GM12892 (cell line): Measurements from ENCODE around the gene MUC6.
A peak's percentile ranks its signal among the peaks of the same experiment; 100 is the strongest.

ENCODE experiments used
- DNase-seq: peaks from one replicate; pipeline ENCODE4 v3.0.0; 2011; ENCODE audit not compliant: insufficient read length
- FAIRE-seq: peaks from 2 replicates; lab custom pipeline; 2011; peaks lifted over from hg19 to GRCh38; lab: Jason Lieb, UNC
- POLR2A ChIP-seq: IDR thresholded peaks from 2 replicates; pipeline ENCODE4 v1.6.1; 2011; ENCODE audit warnings: low read depth, low read length, control low read depth
- POLR2AphosphoS5 ChIP-seq: IDR thresholded peaks from 2 replicates; pipeline ENCODE4 v1.6.1; 2011; ENCODE audit warnings: low read depth, low read length, control low read depth
- TAF1 ChIP-seq: IDR thresholded peaks from 2 replicates; pipeline ENCODE4 v1.6.1; 2011; ENCODE audit warnings: low read depth, mild to moderate bottlenecking, control low read depth, low read length, borderline replicate concordance

Gene MUC6

DNA sequence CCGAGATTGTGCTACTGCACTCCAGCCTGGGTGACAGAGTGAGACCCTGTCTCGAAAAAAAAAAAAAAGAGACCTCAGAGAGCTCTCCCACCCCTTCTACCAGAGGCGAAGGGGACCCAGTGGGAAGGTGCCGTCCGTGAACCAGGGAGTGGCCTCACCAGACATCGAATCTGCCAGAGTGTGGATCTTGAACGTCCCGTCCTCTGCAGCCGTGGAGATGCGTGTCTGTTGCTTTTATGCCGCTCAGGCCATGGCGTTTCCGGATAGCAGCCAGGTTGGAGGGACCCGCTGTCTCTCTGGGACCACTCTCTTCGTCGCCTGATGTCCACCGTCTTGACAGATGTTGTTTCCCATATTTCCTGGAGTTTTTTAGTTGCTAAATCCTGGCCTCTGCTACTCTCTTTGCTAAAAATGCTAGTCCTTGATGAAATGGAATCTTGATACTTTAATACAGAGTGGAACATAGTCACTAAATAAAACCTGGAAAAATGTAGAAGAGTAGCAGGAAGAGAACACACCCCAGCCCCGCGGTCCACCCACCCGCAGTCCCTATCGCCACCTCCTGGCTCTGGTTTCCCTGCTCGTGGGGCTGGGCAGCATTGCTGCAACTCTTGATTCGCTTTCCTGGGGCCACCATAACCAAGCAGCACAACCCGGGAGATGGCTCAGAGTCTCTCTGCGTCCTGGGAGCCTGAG, 12.0 kb upstream of the MUC6 start:
- TF ChIP-seq POLR2A (no peak), TAF1 (no peak), POLR2AphosphoS5 (no peak)
- FAIRE-seq (no peak), DNase-seq (no peak)

DNA sequence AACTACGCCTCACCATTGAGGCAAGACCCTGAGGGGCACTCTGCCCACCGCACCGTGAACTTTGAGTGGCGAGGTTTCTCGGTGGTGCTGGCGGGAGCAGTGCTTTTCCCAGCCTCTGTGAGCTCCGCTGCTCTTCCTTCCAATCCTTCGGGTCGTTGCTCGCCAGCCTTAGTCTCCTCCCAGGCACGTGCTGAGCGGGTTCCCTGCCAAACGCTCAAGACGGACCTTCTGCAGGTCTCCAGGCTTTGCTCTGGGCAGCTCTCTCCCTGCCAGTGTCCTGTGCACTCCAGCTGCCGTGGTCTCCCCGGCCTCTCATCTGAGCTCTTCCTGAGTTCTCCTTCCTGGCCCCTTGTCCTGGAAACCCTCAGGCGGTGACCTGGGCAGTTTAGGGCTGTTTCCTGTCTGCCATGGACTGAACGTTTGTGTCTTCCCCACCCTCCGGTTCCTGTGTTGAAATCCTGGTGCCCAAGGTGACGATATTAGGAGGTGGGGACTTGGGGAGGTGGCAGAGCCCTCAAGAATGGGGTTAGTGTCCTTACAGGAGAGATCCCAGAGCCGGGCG, 11.2 kb upstream of the MUC6 start:
- no peak for DNase-seq
- FAIRE-seq, result no peak
- TF ChIP-seq POLR2AphosphoS5 (no peak), TAF1 (no peak), POLR2A (no peak)

DNA sequence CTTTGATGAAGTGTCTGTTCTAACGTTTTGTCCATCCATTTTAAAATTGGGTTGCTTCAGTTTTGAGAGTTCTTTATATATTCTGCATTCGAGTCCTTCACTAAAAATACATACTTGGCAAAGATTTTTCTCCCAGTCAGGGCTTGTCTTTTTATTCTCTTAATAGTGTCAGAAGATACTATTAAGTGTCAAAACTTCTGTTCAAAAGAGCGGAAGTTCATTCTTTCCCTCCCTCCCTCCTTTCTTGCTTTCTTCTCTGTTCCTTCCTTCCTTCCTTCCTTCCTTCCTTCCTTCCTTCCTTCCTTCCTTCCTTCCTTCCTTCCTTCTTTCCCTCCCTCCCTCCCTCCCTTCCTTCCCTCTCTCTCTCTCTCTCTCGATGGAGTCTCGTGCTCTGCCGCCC, 7.6 kb upstream of the MUC6 start:
- TF ChIP-seq TAF1 (no peak), POLR2AphosphoS5 (no peak), POLR2A (no peak)
- no peak for DNase-seq
- no peak for FAIRE-seq

DNA sequence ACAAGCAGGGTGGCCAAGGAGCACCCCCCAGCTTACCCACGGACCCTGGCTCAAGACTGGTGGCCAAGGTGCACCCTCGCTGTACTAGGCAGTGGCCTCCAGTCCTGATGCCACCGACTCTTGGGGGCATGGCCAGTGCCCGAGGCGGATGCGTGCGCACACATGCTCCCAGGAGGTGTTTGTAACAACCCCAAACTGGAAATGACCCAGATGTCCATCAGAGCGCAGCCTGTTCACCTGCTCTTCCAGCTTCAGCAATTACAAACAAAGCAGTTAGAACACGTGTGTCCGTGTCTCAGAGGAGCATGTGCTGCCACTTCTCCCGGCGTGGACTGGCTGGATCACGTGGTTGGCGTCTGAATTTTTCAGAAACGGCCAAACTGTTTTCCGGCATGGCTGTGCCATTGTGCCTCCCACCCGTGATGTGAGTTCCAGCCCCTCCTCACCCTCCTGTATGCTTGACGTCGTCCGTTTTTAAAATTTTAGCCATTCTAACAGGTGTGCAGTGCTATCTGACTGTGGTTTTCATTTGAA, 7.1 kb upstream of the MUC6 start:
- FAIRE-seq (peak; percentile 50), DNase-seq (no peak)
- TF ChIP-seq POLR2A (no peak), POLR2AphosphoS5 (no peak), TAF1 (no peak)

DNA sequence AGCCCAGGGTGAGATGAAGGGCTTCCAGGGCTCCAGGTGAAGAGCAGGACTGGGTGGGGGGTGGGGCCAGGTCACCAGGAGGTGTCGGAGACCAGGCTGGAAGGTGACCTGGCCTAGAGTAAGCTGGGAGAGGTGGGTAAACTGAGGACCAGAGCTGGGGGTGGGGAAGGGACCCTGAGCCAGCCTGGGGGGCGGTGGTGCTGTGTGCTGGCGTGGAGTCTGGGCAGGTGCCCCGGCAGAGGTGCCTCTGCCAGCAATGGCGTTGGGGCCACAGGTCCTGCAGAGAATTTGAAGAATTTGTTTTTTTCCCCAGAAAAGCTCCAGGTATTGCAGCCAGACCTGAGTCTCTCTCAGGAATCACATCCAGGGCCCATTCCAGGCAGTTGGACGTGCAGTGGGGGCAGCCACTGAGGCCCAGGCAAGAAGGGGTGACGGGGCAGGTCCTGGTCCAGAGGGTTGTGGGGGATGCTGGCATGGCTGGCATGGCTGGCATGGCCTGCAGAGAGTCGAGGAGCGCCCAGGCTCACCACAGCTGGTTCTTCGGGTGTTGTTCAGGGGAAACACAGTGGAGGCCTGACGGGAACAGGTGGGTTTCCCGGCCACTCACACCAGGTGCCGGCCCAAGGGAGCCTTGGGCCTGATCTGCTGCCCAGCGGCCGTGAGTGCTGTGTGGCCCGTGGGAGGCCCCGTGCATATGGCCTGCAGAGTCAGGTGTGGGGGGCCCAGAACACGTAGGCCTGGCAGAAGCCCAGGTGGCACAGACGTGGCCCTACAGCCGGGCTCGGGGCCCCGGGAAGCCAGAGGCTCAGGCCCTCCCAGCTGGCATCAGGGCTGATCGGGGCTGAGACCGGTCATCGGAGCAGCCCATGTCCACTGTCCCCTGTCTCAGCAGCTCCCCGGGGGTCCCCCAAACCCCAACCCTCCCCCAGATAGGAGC, 6.4 kb upstream of the MUC6 start:
- no peak for DNase-seq
- FAIRE-seq, result no peak
- TF ChIP-seq POLR2A (no peak), TAF1 (no peak), POLR2AphosphoS5 (no peak)

DNA sequence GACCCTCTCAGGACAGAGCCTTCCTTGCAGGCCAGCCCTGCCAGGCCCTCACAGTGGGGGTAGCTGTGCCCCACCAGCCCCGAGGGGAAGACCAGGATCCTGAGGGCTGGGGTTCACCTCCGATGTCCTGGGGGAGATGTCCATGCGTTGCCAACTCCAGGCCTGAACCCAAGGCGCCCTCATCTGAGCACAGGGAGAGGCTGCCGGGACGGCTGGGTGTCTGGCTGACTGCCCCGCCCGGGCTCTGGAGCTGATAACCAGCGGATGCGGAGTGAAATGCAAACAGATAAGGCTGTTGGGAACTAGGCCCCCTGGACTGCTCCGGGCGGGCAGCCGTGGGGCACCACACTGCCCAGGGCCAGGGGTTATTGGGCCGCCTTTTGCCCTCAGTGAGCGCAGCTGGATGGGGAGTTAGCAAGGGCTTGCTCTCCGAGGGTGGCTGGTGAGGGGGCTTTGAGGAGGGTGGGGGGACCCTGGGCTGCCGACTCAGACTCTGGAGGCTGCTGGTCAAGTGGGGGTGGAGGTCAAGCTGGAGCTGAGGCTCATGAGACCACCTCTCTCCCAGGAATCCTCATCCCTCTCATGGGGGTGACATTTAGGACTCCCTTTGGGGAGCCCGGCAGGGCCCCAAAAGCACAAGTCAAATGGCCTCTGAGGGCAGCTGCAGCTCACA, 5.6 kb upstream of the MUC6 start:
- no peak for DNase-seq
- no peak for FAIRE-seq
- TF ChIP-seq TAF1 (no peak), POLR2AphosphoS5 (no peak), POLR2A (no peak)

DNA sequence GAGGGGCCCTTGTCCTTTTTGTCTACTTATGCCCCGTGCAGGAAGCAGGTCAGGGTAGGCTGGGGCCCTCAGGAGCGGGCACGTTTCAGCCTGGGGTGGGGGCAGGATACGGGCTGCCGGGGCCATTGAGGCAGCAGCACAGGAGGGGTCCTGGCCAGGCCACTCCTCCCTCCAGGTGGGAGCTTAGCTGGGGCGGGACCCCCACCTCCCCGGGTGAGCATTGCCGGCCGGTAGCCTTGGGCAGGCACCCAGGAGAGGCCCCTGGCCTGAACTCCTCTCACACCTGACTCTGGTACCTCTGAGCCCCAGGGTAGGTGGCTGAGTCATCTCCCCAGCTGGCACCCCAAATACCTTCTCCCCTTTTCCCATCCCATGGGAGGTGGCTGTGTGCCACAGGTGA, 5.0 kb upstream of the MUC6 start:
- TF ChIP-seq POLR2AphosphoS5 (no peak), TAF1 (no peak), POLR2A (no peak)
- DNase-seq (no peak), FAIRE-seq (no peak)

DNA sequence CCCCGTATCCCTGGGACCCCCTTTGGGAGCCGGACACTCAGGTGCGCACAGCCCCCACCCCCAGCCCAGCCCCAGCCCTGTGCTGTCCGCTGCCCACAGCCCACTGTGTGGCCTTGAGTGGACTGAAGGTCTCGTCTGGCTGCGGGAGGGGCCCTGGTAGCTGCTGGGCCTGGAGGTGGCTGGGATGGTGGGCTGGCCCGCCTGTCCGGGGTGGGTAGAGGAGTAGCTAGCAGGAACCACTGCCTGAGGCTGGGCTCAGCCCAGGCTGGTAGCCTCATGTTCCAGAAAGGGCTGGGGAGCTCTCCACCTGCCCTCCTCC, 4.6 kb upstream of the MUC6 start:
- FAIRE-seq (no peak), DNase-seq (no peak)
- no peak for TF ChIP-seq POLR2A
- no peak for TF ChIP-seq POLR2AphosphoS5
- no peak for TF ChIP-seq TAF1

DNA sequence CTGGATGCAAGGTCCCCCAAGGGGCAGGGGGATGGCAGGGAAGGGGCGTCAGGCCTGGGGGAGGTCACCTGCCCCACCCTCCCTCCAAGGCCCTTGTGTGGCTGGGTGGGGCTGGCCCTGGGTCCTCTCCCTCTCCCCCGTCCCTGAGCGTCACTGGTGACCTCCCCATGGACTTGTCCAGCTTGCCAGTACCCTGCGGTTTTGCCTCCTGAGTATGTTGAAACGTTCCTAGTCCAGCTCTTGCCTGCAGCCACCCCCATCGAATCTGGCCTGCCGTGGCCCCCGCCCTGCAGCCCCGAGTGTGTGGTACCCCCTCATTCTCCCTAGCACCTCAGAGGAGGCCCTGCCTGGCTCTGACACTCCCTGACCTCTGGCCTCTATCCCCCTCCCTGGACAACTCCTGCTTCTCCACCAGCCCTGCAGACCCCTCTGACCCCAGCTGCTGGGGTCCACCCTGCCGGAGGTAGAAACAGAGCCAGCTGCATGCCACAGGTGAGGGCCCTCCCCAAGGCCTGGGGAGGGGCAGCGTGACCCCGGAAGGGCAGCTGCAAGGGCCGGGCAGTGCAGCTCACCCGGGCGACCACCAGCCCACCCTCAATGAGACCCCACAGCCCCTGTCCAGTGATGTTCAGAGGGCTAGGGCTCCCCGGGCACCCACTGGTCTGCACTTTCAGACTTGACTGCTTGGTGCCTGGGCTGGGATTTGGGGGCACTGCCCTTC, 4.1 kb upstream of the MUC6 start:
- TF ChIP-seq POLR2A (no peak), POLR2AphosphoS5 (no peak)
- DNase-seq, result no peak
- FAIRE-seq, result no peak
